Measurements from ENCODE around the gene TCF3.

Gene TCF3

DNA sequence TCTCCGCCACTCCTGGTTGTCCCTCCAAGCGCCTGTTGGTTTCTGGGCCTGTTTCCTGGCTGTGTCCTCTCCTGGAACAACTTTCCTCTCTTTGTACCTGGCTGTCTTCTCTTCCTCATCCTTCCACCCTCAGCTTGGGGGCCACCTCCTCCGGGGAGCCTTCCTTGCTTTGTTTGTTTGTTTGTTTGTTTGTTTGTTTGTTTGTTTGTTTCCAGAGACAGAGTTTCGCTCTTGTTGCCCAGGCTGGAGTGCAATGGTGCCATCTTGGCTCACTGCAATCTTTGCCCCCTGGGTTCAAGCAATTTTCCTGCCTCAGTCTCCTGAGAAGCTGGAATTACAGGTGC lies 6.6 kb upstream of the TCF3 start:
- no peak for TF ChIP-seq GATA2 (IDR thresholded peaks at IDR 0.05; ENCODE audit: low read depth, low read length)
- no peak for TF ChIP-seq GATA3 (IDR thresholded peaks at IDR 0.05; ENCODE audit: low read depth, low read length)

DNA sequence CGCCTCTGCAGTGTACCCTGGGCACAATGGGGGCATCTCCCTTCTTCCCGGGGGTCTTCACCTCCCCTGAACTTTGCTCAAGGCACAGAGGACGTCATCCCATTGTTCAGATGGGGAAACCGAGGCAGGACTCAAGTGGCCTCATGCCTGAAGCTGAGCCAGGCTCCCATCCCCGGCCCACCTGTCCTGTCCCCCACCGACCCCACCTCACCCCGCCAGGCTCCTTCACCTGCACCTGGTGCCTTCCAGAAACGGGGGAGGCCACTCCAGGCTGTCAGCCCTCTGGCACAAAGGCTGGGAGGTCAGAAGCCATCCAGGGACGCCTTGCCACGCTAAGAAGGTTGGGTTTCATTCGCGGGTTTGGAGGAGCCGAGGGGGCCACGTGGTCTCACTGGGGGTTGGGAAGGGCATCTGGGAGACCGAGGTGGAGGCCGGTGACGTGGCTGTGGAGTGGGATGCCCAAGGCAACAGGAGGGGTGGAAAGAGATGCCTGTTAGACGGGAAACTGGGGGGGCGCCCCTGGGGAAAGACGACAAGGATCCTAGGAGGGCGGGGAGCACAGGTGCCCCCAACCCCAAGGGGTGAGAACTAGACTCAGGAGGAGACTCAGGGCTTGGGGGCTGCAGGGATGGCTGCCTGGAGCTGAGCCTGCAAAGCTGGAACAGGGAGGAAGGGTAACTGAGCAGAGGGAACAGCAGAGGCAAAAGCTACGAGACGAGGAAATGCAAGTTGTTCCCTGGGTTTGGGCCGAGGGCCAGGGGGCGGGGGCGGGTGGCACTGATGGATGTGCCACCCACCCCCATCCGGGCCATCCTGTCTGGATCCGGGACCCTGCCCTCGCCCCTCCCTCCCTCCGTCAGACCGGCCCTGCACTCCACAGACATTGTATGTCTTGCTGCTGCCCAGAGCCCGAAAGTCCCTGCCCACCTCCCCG lies 6.0 kb upstream of the TCF3 start:
- TF ChIP-seq GATA2 (IDR thresholded peaks at IDR 0.05; ENCODE audit: low read depth, low read length) (no peak), GATA3 (IDR thresholded peaks at IDR 0.05; ENCODE audit: low read depth, low read length) (no peak)

DNA sequence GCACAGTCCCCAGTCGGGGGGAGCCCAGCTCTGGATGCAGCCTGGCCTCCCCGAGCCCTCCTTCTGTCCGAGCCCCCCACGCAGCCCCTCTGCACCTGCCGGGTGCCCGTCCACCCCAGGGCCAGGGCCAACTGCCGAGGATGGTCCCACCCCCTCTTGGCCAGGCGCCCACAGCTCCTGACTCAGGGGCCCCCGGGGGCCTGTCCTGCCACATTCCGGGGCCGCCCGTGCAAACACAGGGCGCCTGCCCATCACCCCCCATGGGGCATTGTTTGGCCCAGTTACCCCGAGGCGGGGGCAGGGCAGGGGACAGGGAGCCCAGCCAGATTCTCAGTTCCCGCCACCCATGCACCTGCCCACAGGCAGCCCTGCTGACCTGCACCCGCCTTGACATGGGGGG lies 5.3 kb upstream of the TCF3 start:
- TF ChIP-seq GATA2 (IDR thresholded peaks at IDR 0.05; ENCODE audit: low read depth, low read length) (no peak), GATA3 (IDR thresholded peaks at IDR 0.05; ENCODE audit: low read depth, low read length) (no peak)

DNA sequence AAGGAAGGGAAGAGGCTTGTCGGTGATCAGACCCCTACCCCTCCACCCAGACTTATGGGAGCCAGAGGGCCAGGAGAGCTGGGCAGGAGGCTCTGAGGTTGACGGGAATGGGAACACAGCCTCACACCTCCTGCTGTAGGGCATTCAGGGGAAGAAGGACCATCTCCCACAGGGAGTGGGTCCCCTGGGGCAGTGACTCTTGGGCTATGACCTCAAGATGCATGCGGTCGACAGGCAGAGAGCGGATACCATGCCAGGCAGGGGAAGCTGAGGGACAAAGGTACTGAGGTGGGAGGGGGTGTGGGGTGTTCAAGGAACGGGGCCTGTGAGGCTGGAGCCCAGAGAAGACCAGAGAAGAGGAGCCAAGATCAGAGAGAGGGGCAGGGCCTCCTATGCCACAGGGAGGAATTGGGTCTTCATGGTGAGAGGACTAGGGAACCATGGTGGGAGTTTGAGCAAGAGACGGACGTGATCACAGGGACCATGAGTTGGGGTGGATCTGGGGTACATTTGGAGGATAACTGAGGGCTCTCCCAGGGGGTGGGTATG lies 4.6 kb upstream of the TCF3 start:
- TF ChIP-seq GATA2 (IDR thresholded peaks at IDR 0.05; ENCODE audit: low read depth, low read length): no peak
- TF ChIP-seq GATA3 (IDR thresholded peaks at IDR 0.05; ENCODE audit: low read depth, low read length): no peak

DNA sequence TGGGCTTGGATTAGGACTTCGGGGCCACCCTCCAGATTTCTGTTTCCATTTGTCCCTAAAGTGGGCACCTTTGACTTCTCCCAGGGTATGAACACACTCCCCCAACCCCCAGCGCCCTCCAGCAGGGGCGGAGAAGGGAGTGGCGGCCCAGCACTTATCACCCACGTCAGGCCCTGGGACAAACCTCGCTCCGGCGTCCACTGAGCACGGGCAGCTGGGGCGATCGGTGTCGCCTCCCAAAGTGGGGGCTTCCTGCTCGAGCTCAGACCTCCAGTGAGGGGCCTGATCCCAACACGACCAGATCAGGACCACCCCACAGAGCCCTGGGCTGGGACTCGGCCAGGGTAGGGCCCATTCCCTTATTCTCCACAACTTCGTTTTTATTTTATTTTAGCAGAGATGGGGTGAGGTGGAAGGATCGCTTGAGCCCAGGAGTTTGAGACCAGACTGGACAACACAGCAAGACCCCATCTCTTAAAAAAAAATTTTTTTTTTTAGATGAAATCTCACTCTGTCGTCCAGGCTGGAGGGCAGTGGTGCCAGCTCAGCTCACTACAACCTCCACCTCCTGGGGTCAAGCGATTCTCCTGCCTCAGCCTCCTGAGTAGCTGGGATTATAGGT lies 3.7 kb upstream of the TCF3 start:
- TF ChIP-seq GATA3 (IDR thresholded peaks at IDR 0.05; ENCODE audit: low read depth, low read length) (no peak), GATA2 (IDR thresholded peaks at IDR 0.05; ENCODE audit: low read depth, low read length) (no peak)

DNA sequence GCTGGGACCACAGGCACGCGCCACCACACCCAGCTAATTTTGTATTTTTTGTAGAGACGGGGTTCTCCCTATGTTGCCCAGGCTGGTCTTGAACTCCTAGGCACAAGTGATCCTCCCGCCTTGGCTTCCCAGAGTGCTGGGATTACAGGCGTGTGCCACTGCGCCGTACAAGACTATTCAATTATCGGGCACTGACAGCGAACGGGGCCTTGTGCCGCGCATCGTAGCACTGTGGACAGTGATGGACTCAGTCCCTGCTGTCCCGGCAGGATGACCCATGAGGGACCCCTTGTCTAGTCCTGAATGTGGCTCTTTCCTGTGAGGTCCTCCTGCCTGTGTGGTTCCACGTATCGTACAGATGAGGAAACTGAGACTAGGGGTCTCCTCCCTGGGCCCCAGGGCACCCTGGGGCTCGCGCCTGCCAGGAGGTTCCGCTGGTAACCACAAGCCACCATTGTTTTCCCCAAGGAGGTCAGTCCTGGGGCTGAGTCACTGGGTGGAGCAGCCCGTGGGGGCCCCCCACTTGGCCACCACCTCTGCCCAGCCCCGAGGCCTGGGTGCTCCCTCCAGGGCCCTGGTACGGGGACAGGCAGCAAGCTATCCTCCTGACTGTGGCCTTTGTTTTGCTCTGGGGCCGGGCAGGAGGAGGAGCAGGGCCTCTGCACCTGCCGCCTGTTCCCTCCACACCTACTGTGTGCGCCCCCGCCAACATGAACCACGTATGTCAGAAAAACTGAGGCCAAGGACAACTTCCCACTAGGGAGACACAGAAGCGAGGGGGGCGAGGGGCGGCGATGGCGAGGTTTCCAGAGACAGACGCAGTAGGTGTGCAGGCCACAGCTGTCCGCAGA lies 2.9 kb upstream of the TCF3 start:
- TF ChIP-seq GATA2 (IDR thresholded peaks at IDR 0.05; ENCODE audit: low read depth, low read length): no peak
- TF ChIP-seq GATA3 (IDR thresholded peaks at IDR 0.05; ENCODE audit: low read depth, low read length): no peak

DNA sequence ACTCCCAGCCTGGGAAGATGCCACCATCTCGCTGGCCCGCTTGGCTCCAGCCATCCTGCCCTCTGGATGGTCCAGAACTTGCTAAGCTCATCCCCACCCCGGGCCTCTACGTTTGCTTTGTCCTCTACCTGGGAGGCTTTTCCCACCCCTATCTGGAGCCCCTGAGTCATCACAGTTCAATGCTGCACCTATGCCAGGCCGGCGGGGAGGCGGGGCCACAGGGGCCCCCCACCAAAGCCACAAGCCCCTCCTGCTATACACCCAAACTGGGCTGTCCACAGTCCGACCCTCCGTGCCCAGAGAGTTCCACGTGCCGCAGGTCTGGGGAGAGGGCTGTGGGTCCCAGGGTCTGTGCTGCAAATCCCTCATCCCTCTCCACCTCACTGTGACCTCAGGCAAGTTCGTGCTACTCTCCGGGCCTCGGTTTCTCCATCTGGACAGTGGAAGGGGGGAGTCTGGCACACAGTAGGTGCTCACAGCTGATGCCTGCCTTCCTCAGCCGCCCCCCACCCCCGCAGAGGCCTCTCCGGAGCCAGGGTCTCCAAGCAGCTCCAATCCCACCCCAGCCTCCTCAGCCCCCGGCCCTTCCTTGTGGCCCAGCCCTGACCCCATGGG lies 1.9 kb upstream of the TCF3 start:
- TF ChIP-seq GATA2 (IDR thresholded peaks at IDR 0.05; ENCODE audit: low read depth, low read length) (no peak), GATA3 (IDR thresholded peaks at IDR 0.05; ENCODE audit: low read depth, low read length) (no peak)

DNA sequence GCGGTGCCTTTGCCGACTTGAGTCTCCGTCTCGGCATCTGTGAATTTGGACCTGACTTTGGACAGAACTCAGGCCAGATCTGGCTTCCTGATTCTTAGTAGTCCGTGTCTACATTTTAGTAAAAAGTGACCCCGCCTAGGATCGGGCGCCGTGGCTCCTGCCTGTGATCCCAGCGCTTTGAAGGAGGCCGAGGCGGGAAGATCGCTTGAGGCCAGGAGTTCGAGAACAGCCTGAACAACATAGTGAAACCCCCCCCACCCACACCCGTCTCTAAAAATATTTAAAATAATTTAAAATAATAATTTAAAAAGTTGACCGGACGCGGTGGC lies 849 bp upstream of the TCF3 start:
- TF ChIP-seq GATA2 (IDR thresholded peaks at IDR 0.05; ENCODE audit: low read depth, low read length) (no peak), GATA3 (IDR thresholded peaks at IDR 0.05; ENCODE audit: low read depth, low read length) (no peak)

DNA sequence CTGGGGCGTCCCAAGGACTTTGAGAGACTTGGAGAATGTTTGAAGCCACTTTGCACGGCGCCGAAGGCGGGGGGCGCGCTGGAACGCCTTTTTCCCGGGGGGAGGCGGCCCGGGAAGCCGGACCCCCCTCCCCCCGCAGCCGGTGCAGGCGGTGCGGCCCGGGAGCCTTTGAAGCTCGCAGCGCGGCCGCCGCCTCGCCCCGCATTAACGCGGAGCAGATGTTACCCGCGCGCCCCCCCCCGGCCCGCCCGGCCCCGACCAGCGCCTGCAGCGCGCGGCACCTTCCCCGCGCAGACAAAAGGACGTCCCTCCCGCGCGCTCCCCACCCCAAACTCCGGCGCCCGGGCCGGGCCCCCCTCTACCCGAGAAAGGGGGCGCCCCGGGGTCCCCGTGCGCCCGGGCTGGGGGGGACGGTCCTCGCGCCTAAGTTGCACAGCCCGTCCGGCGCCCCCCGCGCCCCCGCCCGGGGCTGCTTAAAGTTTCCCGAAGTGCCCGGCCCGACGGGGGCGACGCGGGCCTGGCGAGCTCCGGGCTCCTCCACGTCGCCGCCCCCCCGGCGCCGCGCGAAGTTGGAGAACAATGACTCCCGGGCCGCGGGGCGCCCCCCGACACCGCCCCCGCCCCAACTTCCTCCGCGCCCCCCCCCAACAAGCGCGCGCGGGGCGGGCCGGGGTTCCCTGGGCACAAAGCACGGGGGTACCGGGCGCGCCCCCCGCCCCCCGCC lies 685 bp downstream of the TCF3 start:
- TF ChIP-seq GATA3 (IDR thresholded peaks at IDR 0.05; ENCODE audit: low read depth, low read length) (no peak), GATA2 (IDR thresholded peaks at IDR 0.05; ENCODE audit: low read depth, low read length) (no peak)

DNA sequence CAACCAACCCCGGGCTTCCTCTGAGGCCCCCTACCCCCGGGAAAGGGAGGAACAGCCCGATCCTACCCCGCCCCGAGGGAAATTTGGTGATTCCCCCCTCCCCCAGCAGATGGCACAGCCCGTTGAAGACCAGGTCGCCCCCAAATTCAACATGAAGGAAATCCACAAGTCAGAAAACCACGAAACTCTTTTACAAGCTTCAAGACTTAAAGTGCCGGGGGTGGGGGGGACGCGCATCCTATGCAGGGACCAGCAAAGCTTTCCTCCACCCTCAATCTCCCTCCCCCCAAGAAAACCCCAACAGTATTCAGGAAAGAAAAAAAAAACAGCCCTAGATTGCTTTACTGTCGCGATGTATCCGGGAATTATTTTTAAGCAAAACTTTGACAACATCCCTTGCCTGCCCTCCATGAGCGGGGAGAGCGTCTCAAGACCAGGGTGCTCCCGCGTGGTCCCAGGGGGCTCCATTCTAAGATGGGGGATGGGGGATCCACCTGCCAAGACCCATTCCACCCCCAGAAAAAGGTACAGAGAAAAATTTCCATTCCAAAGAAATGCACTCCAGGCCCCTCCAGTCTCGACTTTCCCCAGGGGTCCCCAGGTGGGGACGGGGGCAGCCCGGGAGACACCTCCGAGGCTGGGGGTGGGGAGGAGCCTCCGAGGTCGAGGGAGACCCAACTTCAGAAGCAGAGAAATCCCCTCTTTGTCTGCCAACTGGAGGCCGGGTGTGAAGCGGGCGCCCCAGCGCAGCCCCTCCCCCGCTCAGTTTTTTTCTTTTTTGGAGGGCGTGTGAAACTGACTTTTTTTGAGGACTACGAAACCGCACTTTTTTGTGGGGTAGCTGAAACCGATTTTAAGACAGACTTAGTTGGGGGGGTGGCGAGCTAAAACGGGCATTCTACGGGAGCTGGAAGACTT lies 1.5 kb downstream of the TCF3 start:
- TF ChIP-seq GATA3 (IDR thresholded peaks at IDR 0.05; ENCODE audit: low read depth, low read length): no peak
- no peak for TF ChIP-seq GATA2 (IDR thresholded peaks at IDR 0.05; ENCODE audit: low read depth, low read length)

DNA sequence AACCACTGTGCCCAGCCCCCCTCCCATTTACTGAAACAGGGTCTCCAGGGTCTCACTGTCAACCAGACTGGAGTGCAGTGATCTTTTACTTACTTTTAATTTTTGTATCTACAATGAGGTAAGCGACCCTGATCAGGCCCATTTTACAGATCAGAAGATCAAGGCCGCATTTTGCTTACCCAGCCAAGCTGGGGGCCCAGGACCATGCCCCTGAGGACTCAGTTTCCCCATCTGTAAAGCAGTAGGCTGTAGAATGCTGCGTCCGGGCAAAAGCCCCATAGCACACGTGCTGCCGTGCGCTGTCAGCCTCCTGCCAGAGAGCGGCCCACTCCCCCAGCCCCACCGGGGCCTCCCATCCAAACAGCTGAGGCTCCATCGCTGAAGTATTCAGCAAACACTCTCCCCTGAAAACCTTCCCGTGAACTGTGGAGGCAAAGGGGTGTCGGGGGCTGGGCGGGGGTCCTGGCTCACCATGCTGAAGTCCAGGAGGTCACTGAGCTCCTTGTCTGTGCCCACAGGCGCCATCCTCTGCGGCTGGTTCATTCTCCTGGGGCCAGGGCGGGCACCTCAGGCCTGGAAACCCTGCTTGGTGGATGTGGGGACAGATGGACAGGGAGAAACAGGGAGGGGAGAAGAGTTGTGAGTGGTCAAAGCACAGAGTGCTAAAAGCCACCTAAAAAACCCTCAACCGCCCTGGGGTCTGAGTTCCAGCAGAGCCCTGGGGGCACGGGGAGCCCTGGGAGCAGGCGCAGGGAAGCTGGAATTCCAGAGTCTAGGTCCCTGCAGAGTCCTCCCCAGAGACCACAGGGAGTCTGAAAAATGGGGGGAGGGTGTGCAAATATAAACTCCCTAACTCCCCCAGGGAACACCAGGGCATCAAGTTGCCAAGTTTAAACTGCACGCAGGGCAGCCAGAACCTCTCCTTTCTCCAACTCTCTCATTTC lies 2.4 kb downstream of the TCF3 start:
- TF ChIP-seq GATA3 (IDR thresholded peaks at IDR 0.05; ENCODE audit: low read depth, low read length) (no peak), GATA2 (IDR thresholded peaks at IDR 0.05; ENCODE audit: low read depth, low read length) (no peak)

Measured in SH-SY5Y (cell line).